Lower lobe of right lung (tissue), 2 donors: ENCODE results near the gene LRRC30. TPM values are rescaled to one million over a fixed set of nuclear protein-coding genes. Genes with fewer than 3 reads are reported as not detected.
A peak's percentile ranks its signal among the peaks of the same experiment; 100 is the strongest.

Experiments
- ATAC-seq, 2 donors: fragments of 200-7000 bp; cut with Tn5 transposase; one replicate each; pipeline ENCODE4 v1.9.1; 2020 to 2022; ENCODE audit warnings: mild to moderate bottlenecking in 2 of 2, moderate library complexity in 2 of 2
- DNase-seq: peaks from one replicate; pipeline ENCODE4 v3.0.0-alpha.2; 2020
- H3K27ac ChIP-seq: fragments of 200-600 bp; one replicate; pipeline ENCODE4 v1.8.0; 2022
- H3K27me3 ChIP-seq: fragments of 200-600 bp; one replicate; pipeline ENCODE4 v1.8.0; 2022; ENCODE audit warnings: low read depth
- H3K36me3 ChIP-seq: fragments of 200-600 bp; one replicate; pipeline ENCODE4 v1.8.0; 2022; ENCODE audit warnings: mild to moderate bottlenecking
- H3K4me1 ChIP-seq: fragments of 200-600 bp; one replicate; pipeline ENCODE4 v1.8.0; 2022
- H3K4me3 ChIP-seq: fragments of 200-600 bp; one replicate; pipeline ENCODE4 v1.8.0; 2022; ENCODE audit warnings: mild to moderate bottlenecking
- H3K9me3 ChIP-seq: fragments of 200-600 bp; one replicate; pipeline ENCODE4 v1.8.0; 2022
- intact Hi-C: fragments of 100-400 bp; cut with DNase I; formaldehyde crosslinking; loops from one replicate; pipeline ENCODE4 v1.11.0; 2022
- total RNA-seq: library from RNA; stranded (reverse); fragmentation: NEBNext Ultra II Directional; extraction: Animal tissue kit (Norgen Biotek cat#: 25700); gene quantifications from one replicate; pipeline ENCODE4 v1.2.1, GENCODE V29; 2021
- TF ChIP-seq, protein P1 (sequence below): fragments of 200-600 bp; IDR thresholded peaks from one replicate; pipeline ENCODE4 v1.8.0; 2022; ENCODE audit warnings: antibody characterized with exemption, mild to moderate bottlenecking
- donor health status: DM: no; HTN: yes; CAD: no; lungs with severe emphysema.

Gene LRRC30
- total RNA-seq, 1 donor from 2014 or later = not detected

DNA sequence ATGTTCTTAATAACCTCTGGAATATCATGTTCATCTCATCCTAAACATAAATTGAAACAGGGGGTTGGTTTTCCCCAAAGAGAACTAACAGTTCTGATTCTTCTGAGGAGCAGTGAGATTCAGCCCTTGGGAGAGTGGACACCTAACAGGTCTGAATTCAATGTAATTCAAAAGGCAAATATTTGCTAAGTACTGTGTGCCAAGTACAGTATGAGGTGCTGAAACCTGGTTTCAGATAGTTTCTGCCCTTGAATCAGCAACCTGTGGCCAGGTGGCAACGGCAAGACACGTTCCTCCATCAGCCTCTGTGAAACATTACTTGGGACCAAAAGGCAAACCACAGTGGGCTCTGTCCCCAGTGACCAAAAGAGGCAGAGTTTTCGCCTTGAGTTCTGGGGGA is 1.3 kb downstream of the LRRC30 start:
- TF ChIP-seq, protein P1, sequence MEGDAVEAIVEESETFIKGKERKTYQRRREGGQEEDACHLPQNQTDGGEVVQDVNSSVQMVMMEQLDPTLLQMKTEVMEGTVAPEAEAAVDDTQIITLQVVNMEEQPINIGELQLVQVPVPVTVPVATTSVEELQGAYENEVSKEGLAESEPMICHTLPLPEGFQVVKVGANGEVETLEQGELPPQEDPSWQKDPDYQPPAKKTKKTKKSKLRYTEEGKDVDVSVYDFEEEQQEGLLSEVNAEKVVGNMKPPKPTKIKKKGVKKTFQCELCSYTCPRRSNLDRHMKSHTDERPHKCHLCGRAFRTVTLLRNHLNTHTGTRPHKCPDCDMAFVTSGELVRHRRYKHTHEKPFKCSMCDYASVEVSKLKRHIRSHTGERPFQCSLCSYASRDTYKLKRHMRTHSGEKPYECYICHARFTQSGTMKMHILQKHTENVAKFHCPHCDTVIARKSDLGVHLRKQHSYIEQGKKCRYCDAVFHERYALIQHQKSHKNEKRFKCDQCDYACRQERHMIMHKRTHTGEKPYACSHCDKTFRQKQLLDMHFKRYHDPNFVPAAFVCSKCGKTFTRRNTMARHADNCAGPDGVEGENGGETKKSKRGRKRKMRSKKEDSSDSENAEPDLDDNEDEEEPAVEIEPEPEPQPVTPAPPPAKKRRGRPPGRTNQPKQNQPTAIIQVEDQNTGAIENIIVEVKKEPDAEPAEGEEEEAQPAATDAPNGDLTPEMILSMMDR = no peak
- Histone ChIP-seq H3K9me3 (no peaks in the 10 kb centered on the region), H3K27me3 (no peaks in the 10 kb centered on the region), H3K4me3 (no peak overlapping the region), H3K27ac (no peak overlapping the region), H3K36me3 (no peaks in the 10 kb centered on the region), H3K4me1 (peaks cover 5% of the 10 kb centered on the region)
- intact Hi-C loops = no loop called here
- no peak for ATAC-seq
- no peak for DNase-seq

DNA sequence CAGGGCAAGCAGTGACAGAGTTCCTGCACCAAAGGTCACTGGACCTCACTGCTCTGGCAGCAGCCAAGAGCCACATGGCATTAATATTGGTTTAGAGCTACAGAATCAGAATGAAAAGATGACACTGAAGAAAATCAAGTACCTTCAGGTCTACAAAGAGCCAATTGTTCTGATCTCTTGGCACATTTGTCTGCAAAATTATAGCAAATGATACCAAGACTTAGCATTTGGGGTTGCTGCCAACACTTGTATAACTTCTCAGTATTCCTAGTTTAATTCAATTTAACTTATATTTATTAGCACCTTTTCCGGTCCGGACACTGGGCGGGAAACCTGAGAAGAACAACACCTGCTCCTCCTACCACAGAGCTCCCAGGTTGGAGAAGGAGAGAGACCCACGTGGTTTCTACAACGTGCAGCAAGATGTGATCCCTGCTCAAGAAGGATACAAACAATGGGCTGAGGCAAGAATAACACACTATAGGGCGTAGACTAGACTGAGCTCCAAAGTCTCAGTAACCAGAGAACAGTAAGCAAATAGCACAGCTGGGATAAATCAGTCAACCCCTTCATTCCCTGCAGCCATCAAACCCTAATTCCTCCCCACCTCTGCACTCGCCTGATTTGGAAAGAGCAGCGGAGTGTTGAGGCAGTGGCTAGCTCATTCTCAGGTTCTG is 2.4 kb downstream of the LRRC30 start:
- H3K4me1 ChIP-seq = peaks cover 5% of the 10 kb centered on the region
- H3K9me3 ChIP-seq = no peaks in the 10 kb centered on the region
- no peak overlapping the region for H3K27ac ChIP-seq
- intact Hi-C loops = no loop called here
- H3K27me3 ChIP-seq = no peaks in the 10 kb centered on the region
- TF ChIP-seq, protein P1 = no peak
- ATAC-seq (peak in 1 of 2 donors; percentile 34), DNase-seq (no peak)
- no peak overlapping the region for H3K4me3 ChIP-seq
- H3K36me3 ChIP-seq = no peaks in the 10 kb centered on the region

DNA sequence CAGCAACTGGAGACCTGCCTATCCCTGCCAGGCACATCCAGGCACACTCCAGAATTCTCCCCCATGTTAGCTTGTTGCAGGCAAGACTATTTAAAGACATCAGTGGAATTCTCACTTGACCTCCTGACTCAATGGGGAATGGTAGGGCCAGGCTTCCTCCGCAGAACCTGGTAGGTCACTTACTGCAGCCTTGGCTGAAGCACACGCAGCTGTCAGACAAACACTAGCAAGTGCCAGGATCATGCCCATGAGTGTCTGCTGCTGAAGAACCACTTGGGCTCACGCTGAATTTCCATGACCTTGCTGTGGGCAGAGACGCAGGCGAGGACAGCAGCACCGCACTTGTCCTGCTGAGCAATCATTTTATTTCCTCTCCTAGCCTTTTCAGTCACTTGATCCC is 3.2 kb downstream of the LRRC30 start:
- DNase-seq (no peak), ATAC-seq (peak; percentile 80 to 83)
- intact Hi-C loops = no loop called here
- no peaks in the 10 kb centered on the region for H3K36me3 ChIP-seq
- H3K27me3 ChIP-seq = no peaks in the 10 kb centered on the region
- H3K9me3 ChIP-seq = no peaks in the 10 kb centered on the region
- H3K4me1 ChIP-seq = peaks cover 5% of the 10 kb centered on the region
- H3K4me3 ChIP-seq = no peak overlapping the region
- TF ChIP-seq, protein P1 = no peak
- no peak overlapping the region for H3K27ac ChIP-seq

DNA sequence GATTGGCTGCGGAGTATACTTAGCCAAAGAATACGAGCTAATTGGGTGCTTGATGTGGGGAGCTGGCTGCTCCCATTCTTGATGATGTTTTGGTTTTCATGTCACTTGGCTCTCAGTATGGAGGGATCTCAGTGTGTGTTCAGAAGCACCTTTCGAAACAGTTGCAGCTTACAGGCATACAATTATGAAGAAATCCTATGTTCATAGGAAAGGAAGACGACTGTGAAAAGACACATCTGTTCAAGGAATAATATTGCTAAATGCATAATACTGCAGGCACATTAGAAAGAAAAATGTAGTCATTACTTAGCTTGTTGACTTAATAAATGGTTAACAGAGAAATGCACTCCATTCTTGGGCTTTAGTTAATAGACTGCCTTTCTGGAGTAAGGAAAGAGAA is 4.1 kb downstream of the LRRC30 start:
- TF ChIP-seq, protein P1 = no peak
- H3K4me1 ChIP-seq = peaks cover 5% of the 10 kb centered on the region
- no peak for DNase-seq
- H3K4me3 ChIP-seq = no peak overlapping the region
- intact Hi-C loops = no loop called here
- H3K27me3 ChIP-seq = no peaks in the 10 kb centered on the region
- ATAC-seq = no peak
- no peaks in the 10 kb centered on the region for H3K36me3 ChIP-seq
- H3K9me3 ChIP-seq = no peaks in the 10 kb centered on the region
- H3K27ac ChIP-seq = no peak overlapping the region

DNA sequence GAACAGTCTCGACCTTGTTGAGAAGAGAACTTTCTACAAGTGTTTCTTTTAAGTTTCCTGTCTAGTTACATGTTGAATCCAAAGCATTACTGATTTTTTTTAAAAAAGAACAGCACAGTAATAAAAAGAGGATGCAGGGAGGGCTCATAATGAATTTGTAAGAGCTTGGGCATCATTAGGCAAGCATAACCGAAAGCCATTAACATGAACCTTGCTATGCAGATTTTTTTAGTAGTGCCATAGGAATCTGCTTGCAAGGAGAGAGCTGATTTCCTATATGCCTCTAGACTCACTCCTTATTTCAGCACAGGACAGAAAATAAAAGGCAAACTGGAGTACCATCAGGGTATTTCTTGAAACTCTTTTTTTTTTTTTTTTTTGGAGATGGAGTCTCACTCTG is 5.2 kb downstream of the LRRC30 start:
- TF ChIP-seq, protein P1 = no peak
- Histone ChIP-seq H3K27me3 (no peaks in the 10 kb centered on the region), H3K36me3 (no peaks in the 10 kb centered on the region), H3K9me3 (no peaks in the 10 kb centered on the region), H3K4me3 (no peak overlapping the region), H3K27ac (no peak overlapping the region), H3K4me1 (peaks cover 5% of the 10 kb centered on the region)
- DNase-seq = no peak
- intact Hi-C loops = no loop called here
- no peak for ATAC-seq
